HepG2 (cell line): ENCODE results near the gene RPS6KA5. TPM values are rescaled to one million over a fixed set of nuclear protein-coding genes. Genes with fewer than 3 reads are reported as not detected.

Experiments
- GPN1 ChIP-seq: sonication (generic); formaldehyde crosslinking; IDR thresholded peaks from 2 replicates; pipeline ENCODE4 v1.5.1; 2020; ENCODE audit warnings: missing genetic modification reagents, borderline replicate concordance
- HES4 ChIP-seq: sonication (generic); formaldehyde crosslinking; IDR thresholded peaks from 2 replicates; pipeline ENCODE4 v1.9.0; 2021; ENCODE audit warnings: mild to moderate bottlenecking, missing genetic modification reagents, borderline replicate concordance
- HNRNPL ChIP-seq: fragments of 200-400 bp; formaldehyde crosslinking; IDR thresholded peaks from 2 replicates; pipeline ENCODE4 v1.6.1; 2017; ENCODE audit warnings: mild to moderate bottlenecking, low read depth, low read length
- KDM4B ChIP-seq: sonication (generic); formaldehyde crosslinking; IDR thresholded peaks from 2 replicates; pipeline ENCODE4 v1.4.0; 2020; ENCODE audit warnings: missing genetic modification reagents
- KDM5B ChIP-seq: sonication (generic); formaldehyde crosslinking; IDR thresholded peaks from 2 replicates; pipeline ENCODE4 v1.4.0; 2020; ENCODE audit warnings: missing genetic modification reagents, mild to moderate bottlenecking, borderline replicate concordance
- KMT2A ChIP-seq: sonication (generic); formaldehyde crosslinking; IDR thresholded peaks from 2 replicates; pipeline ENCODE4 v1.4.0; 2020; ENCODE audit warnings: missing genetic modification reagents
- NFIB ChIP-seq: sonication (generic); formaldehyde crosslinking; IDR thresholded peaks from 2 replicates; pipeline ENCODE4 v1.9.0; 2021; ENCODE audit warnings: missing genetic modification reagents, mild to moderate bottlenecking, borderline replicate concordance
- NR1H2 ChIP-seq: sonication (generic); formaldehyde crosslinking; IDR thresholded peaks from 2 replicates; pipeline ENCODE4 v1.8.1; 2022; ENCODE audit warnings: low read depth, missing genetic modification reagents, borderline replicate concordance
- NR2C2 ChIP-seq: sonication (generic); formaldehyde crosslinking; IDR thresholded peaks from 2 replicates; pipeline ENCODE4 v1.4.0; 2020; ENCODE audit warnings: missing genetic modification reagents, mild to moderate bottlenecking, moderate library complexity, borderline replicate concordance
- PCBP1 ChIP-seq: fragments of 200-400 bp; formaldehyde crosslinking; IDR thresholded peaks from 2 replicates; pipeline ENCODE4 v1.6.1; 2017; ENCODE audit warnings: mild to moderate bottlenecking, low read depth, low read length, borderline replicate concordance
- SIN3B ChIP-seq: fragments of 150-350 bp; IDR thresholded peaks from 2 replicates; pipeline ENCODE4 v1.6.1; 2014; ENCODE audit warnings: low read length
- SIX4 ChIP-seq: sonication (generic); formaldehyde crosslinking; IDR thresholded peaks from 2 replicates; pipeline ENCODE4 v1.4.0; 2020; ENCODE audit warnings: missing genetic modification reagents
- SPEN ChIP-seq: sonication (generic); formaldehyde crosslinking; IDR thresholded peaks from 2 replicates; pipeline ENCODE4 v1.5.1; 2020; ENCODE audit warnings: low read depth, mild to moderate bottlenecking, missing genetic modification reagents
- USF2 ChIP-seq, 2 experiments: sonication (generic) in 1 of 2; formaldehyde crosslinking in 1 of 2; IDR thresholded peaks; 2 replicates each; pipeline versions ENCODE4 v1.5.1 to v1.6.1; 2011 to 2020; ENCODE audit warnings: borderline replicate concordance in 1 of 2, low read depth in 1 of 2, low read length in 1 of 2, mild to moderate bottlenecking in 1 of 2, missing genetic modification reagents in 1 of 2, moderate library complexity in 1 of 2
- ZNF24 ChIP-seq: fragments of 450-650 bp; IDR thresholded peaks from 2 replicates; pipeline ENCODE4 v1.6.1; 2017; ENCODE audit warnings: antibody characterized with exemption, mild to moderate bottlenecking
- ZNF432 ChIP-seq: sonication (generic); formaldehyde crosslinking; IDR thresholded peaks from 2 replicates; pipeline ENCODE4 v1.5.0; 2020; ENCODE audit warnings: missing genetic modification reagents, mild to moderate bottlenecking, borderline replicate concordance
- ZNF468 ChIP-seq: sonication (generic); formaldehyde crosslinking; IDR thresholded peaks from 2 replicates; pipeline ENCODE4 v1.8.0; 2022; ENCODE audit warnings: mild to moderate bottlenecking, moderate library complexity, missing genetic modification reagents
- ZNF605 ChIP-seq: sonication (generic); formaldehyde crosslinking; IDR thresholded peaks from 2 replicates; pipeline ENCODE4 v1.8.0; 2022; ENCODE audit warnings: mild to moderate bottlenecking, missing genetic modification reagents
- ZNF878 ChIP-seq: sonication (generic); formaldehyde crosslinking; IDR thresholded peaks from 2 replicates; pipeline ENCODE4 v1.8.1; 2023; ENCODE audit warnings: mild to moderate bottlenecking, missing genetic modification reagents, moderate library complexity
- polyA plus RNA-seq, 8 experiments: library from polyadenylated mRNA; depleted of rRNA in 3 of 8; stranded (reverse) in 7 of 8; unstranded in 1 of 8; fragments of >200 nt; fragmentation: Illumina TruSeq in 4 of 8; extraction: Trizol in 4 of 8; gene quantifications; 2 replicates each; pipeline versions ENCODE4 v1.2.1 to v1.2.3, GENCODE V29; 2011 to 2016; ENCODE audit warnings: low read depth in 4 of 8, missing spikeins in 1 of 8, mixed read lengths in 1 of 8; ENCODE audit not compliant: insufficient read depth in 1 of 8
- total RNA-seq, 5 experiments: library from RNA; depleted of rRNA; stranded (reverse); fragments of >200 nt; fragmentation: Illumina TruSeq; extraction: Trizol; gene quantifications; 2 replicates each; pipeline ENCODE4 v1.2.3, GENCODE V29; 2016; ENCODE audit warnings: low read depth in 1 of 5
- TF ChIP-seq, protein P1 (sequence below): sonication (generic); formaldehyde crosslinking; IDR thresholded peaks from 2 replicates; pipeline ENCODE4 v1.4.0; 2020; ENCODE audit warnings: mild to moderate bottlenecking, missing genetic modification reagents
- TF ChIP-seq, protein P2 (sequence below): sonication (generic); formaldehyde crosslinking; IDR thresholded peaks from 2 replicates; pipeline ENCODE4 v1.5.0; 2020; ENCODE audit warnings: missing genetic modification reagents
- TF ChIP-seq, protein P3 (sequence below): sonication (generic); formaldehyde crosslinking; IDR thresholded peaks from 2 replicates; pipeline ENCODE4 v1.9.0; 2021; ENCODE audit warnings: missing genetic modification reagents, borderline replicate concordance

RPS6KA5 gene
- total and polyA plus RNA-seq, 2 of the 13 experiments (the other 11 are each of a cell fraction or from before 2014, with no cell fraction given), result 0.50 to 0.58 TPM

DNA sequence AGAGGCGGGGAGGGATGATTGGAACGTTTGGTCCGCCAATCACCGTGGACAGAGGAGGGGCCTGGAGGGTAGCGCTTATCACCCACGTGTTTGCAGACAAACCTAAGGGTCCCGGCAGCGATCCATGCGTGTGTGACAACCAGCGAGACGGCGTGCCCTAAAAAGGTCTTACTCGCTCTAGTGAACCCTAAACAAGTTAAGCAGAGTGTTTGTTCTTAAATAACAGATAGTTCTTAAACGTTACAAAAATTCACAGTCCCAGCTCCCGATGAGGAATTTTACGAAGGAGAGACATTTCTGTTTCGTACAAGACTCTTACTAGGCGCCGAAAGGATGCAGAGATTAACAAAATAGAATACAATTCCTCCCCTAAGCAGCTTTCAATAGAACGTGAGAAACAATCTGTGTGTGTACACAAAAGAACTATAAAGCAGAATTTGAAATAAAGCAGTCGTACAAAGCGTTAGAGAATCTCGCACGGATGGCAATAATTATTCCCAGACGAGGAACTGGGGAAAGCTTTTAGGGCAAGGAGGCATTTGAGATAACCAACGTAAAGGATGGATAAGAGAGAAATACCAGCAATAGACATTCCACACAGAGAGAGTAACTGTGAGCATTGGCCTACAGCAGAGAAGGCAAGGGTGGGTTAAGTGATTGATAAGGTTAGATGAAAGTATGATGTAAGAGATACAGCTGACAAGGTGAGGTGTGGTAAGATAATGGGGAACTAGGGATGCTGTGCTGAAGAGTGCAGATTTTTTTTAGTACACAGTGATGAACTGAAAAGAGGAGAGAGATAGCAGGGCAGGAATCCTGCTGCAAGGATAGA lies 831 bp upstream of the RPS6KA5 start (continued):
- TF ChIP-seq USF2 (IDR thresholded peaks at IDR 0.05; ENCODE audit: low read depth, low read length) (no peak), USF2 (CRISPR knock-in tag; IDR thresholded peaks at IDR 0.05; ENCODE audit: borderline replicate concordance) (0 out of 2 replicates have a peak, but pooled peaks have one; percentile 59), NFIB (no peak), HNRNPL (no peak), ZNF878 (CRISPR knock-in tag) (no peak), KDM4B (CRISPR knock-in tag) (0 out of 2 replicates have a peak, but pooled peaks have one; percentile 16), SIX4 (CRISPR knock-in tag) (no peak), SIN3B (no peak), NR2C2 (CRISPR knock-in tag) (no peak), SPEN (CRISPR knock-in tag) (no peak), GPN1 (CRISPR knock-in tag) (no peak), ZNF432 (CRISPR knock-in tag) (no peak), KDM5B (CRISPR knock-in tag) (no peak; the same call in 1 of the 2 replicates), PCBP1 (no peak), KMT2A (CRISPR knock-in tag) (peak; percentile 15; the same call in 1 of the 2 replicates), ZNF468 (no peak), ZNF605 (CRISPR knock-in tag) (no peak), HES4 (no peak), ZNF24 (peak; percentile 15; the same call in 1 of the 2 replicates), NR1H2 (CRISPR knock-in tag) (no peak)
- TF ChIP-seq, protein P1, sequence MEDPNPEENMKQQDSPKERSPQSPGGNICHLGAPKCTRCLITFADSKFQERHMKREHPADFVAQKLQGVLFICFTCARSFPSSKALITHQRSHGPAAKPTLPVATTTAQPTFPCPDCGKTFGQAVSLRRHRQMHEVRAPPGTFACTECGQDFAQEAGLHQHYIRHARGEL, result no peak
- TF ChIP-seq, protein P2, sequence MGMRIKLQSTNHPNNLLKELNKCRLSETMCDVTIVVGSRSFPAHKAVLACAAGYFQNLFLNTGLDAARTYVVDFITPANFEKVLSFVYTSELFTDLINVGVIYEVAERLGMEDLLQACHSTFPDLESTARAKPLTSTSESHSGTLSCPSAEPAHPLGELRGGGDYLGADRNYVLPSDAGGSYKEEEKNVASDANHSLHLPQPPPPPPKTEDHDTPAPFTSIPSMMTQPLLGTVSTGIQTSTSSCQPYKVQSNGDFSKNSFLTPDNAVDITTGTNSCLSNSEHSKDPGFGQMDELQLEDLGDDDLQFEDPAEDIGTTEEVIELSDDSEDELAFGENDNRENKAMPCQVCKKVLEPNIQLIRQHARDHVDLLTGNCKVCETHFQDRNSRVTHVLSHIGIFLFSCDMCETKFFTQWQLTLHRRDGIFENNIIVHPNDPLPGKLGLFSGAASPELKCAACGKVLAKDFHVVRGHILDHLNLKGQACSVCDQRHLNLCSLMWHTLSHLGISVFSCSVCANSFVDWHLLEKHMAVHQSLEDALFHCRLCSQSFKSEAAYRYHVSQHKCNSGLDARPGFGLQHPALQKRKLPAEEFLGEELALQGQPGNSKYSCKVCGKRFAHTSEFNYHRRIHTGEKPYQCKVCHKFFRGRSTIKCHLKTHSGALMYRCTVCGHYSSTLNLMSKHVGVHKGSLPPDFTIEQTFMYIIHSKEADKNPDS (CRISPR knock-in tag), result no peak
- TF ChIP-seq, protein P3, sequence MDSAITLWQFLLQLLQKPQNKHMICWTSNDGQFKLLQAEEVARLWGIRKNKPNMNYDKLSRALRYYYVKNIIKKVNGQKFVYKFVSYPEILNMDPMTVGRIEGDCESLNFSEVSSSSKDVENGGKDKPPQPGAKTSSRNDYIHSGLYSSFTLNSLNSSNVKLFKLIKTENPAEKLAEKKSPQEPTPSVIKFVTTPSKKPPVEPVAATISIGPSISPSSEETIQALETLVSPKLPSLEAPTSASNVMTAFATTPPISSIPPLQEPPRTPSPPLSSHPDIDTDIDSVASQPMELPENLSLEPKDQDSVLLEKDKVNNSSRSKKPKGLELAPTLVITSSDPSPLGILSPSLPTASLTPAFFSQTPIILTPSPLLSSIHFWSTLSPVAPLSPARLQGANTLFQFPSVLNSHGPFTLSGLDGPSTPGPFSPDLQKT (CRISPR knock-in tag), result no peak
